ENCODE measurements around the gene MPO.

Gene MPO

DNA sequence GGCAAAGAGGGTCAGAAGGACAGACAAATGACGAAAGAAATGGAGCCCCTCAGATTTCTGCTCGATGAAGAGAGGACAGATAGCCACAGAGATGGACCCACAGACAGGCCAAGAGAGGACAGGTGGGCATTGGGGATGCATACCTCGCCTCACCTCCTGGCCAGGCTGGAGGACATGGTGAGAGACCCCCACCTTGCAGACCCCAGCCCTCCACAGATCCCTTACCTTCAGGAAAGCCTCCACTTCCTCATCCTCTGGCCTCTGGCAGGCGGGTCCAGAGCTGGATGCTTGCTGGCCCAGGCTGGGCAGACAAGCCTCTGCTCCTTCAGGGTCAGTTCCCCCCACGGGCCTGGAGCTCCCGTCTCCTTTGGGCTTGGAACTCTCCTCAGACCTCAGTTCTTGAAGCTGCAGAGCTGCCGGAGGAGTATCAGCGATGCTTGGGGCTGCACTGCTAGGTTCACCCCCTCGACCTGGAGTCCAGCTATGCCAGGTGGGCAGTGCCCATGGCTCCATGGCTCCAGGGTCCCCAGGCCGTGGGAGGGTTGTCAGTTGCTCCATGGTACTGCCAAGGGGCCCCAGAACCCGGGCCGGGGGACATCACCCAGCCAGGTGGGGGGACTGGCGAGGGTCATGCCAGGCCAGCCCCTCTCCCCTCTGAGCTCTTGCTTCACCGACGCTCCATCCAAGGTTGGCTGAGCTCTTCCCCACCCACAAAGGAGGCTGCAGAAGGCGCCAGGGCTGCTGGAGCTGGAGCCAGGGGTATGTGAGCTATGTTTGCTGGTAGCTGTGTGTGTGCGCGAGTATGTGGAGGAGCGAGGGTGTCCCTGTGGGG, 46.8 kb upstream of the MPO start:
- TF ChIP-seq, protein P1, sequence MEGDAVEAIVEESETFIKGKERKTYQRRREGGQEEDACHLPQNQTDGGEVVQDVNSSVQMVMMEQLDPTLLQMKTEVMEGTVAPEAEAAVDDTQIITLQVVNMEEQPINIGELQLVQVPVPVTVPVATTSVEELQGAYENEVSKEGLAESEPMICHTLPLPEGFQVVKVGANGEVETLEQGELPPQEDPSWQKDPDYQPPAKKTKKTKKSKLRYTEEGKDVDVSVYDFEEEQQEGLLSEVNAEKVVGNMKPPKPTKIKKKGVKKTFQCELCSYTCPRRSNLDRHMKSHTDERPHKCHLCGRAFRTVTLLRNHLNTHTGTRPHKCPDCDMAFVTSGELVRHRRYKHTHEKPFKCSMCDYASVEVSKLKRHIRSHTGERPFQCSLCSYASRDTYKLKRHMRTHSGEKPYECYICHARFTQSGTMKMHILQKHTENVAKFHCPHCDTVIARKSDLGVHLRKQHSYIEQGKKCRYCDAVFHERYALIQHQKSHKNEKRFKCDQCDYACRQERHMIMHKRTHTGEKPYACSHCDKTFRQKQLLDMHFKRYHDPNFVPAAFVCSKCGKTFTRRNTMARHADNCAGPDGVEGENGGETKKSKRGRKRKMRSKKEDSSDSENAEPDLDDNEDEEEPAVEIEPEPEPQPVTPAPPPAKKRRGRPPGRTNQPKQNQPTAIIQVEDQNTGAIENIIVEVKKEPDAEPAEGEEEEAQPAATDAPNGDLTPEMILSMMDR (IDR thresholded peaks at IDR 0.05), result no peak
- no peak overlapping the region for H3K27ac Mint-ChIP-seq
- no peaks in the 10 kb centered on the region for H3K9me3 Mint-ChIP-seq
- DNase-seq, result no peak
- H3K27me3 Mint-ChIP-seq (ENCODE audit: low read depth, poor library complexity), result peaks cover 11% of the 10 kb centered on the region
- peak overlapping the region; percentile 79 for H3K4me3 Mint-ChIP-seq
- H3K4me1 Mint-ChIP-seq, result peaks cover 84% of the 10 kb centered on the region
- no peaks in the 10 kb centered on the region for H3K36me3 Mint-ChIP-seq (ENCODE audit: low read depth)

DNA sequence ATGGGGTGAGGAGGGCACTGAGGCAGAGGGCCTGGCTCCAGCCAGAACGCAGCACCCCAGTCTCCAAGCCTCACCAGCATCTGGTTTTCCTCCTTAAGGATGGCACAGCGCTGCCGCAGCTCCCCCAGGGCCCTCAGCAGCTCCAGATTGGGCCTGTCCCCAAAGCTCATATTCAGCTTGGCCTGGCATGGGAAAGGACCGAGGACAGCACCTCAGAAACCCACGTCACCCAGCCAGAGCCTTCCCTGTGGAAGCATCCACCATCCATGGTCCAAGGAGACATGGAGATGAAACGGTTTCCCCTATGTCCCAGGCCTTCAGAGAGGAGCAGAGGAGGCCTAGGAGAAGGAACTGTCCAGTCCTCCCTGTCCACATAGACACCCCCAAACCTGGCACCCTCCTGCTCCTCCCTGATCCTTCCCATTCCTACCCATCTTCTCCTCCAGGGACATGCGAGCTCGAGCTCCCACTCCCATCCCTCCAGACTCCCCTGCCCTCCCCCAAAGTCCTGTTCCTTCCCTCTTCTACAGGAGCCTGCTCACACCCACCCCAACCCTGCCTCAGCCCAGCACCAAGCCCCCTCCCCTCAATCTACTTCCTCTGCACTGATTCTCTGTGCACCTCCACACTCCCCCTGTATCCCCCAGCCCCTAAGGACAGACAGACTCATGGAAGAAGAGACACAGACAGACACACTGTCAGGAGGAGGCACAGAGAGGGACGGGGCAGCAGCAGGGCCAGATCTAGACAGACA, 46.1 kb upstream of the MPO start:
- no peak for DNase-seq
- Mint-ChIP-seq H3K4me3 (peak overlapping the region; percentile 63), H3K4me1 (peaks cover 87% of the 10 kb centered on the region), H3K9me3 (no peaks in the 10 kb centered on the region), H3K27me3 (ENCODE audit: low read depth, poor library complexity) (peaks cover 11% of the 10 kb centered on the region), H3K27ac (no peak overlapping the region), H3K36me3 (ENCODE audit: low read depth) (peaks cover 7% of the 10 kb centered on the region)
- TF ChIP-seq, protein P1 (IDR thresholded peaks at IDR 0.05), result no peak

DNA sequence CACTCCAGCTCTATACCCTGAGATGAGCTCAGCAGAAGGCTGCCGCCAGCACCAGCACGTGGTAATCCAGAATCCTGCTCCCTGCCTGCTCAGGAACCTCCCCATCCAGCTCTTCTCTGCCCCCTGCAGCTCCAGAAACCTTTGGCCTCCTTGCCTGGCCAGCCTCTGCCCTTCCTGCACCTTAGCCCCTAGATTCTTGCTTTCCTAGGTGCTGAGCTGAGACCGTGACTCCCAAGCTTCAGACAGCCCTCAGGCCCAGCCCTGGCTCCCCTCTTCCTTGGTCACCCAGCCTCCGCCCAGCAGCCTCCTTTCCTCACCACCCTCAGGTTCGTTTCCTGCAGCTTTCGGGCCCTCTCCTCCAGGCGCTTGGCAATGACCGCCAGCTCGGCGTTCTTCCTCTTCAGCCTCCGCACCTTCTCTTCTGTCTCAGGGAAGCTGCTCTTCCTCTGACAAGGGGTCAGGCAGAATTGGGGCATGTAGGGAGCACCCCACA, 45.3 kb upstream of the MPO start:
- H3K4me1 Mint-ChIP-seq, result peaks cover 83% of the 10 kb centered on the region
- TF ChIP-seq, protein P1 (IDR thresholded peaks at IDR 0.05), result no peak
- DNase-seq, result no peak
- peak overlapping the region; percentile 73 for H3K4me3 Mint-ChIP-seq
- no peak overlapping the region for H3K27ac Mint-ChIP-seq
- peaks cover 11% of the 10 kb centered on the region for H3K36me3 Mint-ChIP-seq (ENCODE audit: low read depth)
- no peaks in the 10 kb centered on the region for H3K9me3 Mint-ChIP-seq
- peaks cover 7% of the 10 kb centered on the region for H3K27me3 Mint-ChIP-seq (ENCODE audit: low read depth, poor library complexity)

DNA sequence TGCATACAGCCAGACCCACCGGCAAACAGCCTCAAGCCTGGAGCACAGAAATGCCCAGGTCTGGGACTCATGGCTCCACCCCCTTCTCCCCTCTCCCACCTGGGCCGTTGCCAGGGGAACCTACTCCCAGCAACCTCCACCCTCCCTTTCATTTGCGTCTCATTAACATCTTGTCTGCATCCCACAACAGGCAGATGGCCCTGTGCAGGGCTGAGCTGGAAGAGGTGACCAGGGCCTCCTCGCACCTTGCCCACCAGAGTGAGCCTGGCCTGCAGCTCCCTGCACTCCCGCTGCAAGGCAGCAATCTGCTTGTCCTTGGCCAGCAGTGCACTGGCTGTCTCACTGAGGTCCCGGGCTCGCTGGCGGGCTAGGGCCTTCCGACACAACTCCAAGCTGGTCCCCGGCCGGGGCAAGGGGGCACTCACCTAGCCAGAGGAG, 44.6 kb upstream of the MPO start:
- peak; percentile 43 for DNase-seq
- Mint-ChIP-seq H3K27ac (no peak overlapping the region), H3K4me1 (peaks cover 76% of the 10 kb centered on the region), H3K27me3 (ENCODE audit: low read depth, poor library complexity) (peaks cover 7% of the 10 kb centered on the region), H3K4me3 (peak overlapping the region; percentile 73), H3K36me3 (ENCODE audit: low read depth) (peaks cover 11% of the 10 kb centered on the region), H3K9me3 (no peaks in the 10 kb centered on the region)
- TF ChIP-seq, protein P1 (IDR thresholded peaks at IDR 0.05), result no peak

DNA sequence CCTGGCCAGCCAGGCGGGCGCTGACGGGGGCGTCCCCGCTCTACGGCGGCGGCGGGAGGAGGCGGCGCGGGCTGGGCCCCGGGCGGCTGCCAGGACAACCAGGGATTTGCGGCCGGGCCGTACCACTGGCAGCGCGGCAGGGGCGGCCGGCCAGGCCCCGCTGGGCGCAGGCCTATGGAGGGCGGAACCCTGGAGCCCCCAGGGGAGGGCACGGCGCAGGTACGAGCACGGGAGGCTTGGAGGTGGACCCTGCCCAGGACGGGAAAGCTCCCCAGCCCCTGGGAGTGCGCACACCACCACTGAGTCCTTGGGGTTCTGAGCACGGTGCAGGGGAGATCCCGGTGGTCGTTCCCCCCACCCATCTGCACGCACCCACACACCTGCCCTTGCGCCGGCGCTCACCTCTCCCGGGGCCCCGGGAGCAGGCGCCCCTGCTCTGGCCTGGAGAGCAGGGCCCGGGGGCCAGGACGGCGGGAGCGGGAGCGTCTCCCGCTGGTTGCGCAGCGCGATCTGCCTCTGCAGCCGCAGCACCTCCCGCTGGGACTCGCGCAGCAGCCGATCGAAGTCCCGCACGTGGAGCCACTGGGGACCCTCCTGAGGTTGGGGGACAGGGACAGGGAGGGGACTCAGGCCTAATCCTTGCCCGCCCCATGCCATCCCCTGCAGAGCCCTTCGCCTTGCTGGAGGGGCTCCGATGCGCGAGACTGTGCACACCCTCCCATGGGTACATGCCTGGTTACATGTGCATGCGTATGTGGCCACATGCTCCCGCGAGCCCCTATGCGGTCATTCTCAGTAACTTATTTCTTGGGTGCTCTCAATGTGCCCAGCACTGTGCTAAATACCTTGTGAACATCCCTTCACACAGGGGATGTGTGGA, 43.9 kb upstream of the MPO start:
- Mint-ChIP-seq H3K36me3 (ENCODE audit: low read depth) (peaks cover 11% of the 10 kb centered on the region), H3K27me3 (ENCODE audit: low read depth, poor library complexity) (peaks cover 7% of the 10 kb centered on the region), H3K4me1 (peaks cover 70% of the 10 kb centered on the region), H3K4me3 (peak overlapping the region; percentile 73), H3K27ac (no peak overlapping the region), H3K9me3 (no peaks in the 10 kb centered on the region)
- peak; percentile 76 for DNase-seq
- TF ChIP-seq, protein P1 (IDR thresholded peaks at IDR 0.05), result no peak

Measured in nephron progenitor cell (in vitro differentiated cells).